K562 (cell line): ENCODE measurements around the gene TOMM6. TPM values are rescaled to one million over a fixed set of nuclear protein-coding genes. Genes with fewer than 3 reads are reported as not detected.

Source experiments
- ASH1L ChIP-seq: fragments of 450-650 bp; IDR thresholded peaks from 2 replicates; pipeline ENCODE4 v1.6.1; 2018; ENCODE audit warnings: borderline replicate concordance, mild to moderate bottlenecking, low read depth; ENCODE audit not compliant: partially characterized antibody
- CTCF ChIP-seq, 3 experiments: IDR thresholded peaks in 2 of 3; conservative IDR thresholded peaks in 1 of 3; 2 replicates each; pipeline ENCODE4 v1.5.1; 2011 to 2012; ENCODE audit warnings: low read length in 3 of 3, mild to moderate bottlenecking in 3 of 3, control low read depth in 2 of 3, improper control_type of control experiment in 1 of 3, inconsistent platforms in 1 of 3, low read depth in 1 of 3, mixed read lengths in 1 of 3, moderate library complexity in 1 of 3; ENCODE audit not compliant: insufficient read depth in 2 of 3
- PKNOX1 ChIP-seq: fragments of 450-650 bp; IDR thresholded peaks from 2 replicates; pipeline ENCODE4 v1.6.1; 2016
- RAD21 ChIP-seq, 2 experiments: fragments of 250-450 bp in 1 of 2; fragments of 450-650 bp in 1 of 2; sonication (Bioruptor Pico) in 1 of 2; formaldehyde crosslinking in 1 of 2; IDR thresholded peaks in 1 of 2; conservative IDR thresholded peaks in 1 of 2; 2 replicates each; pipeline versions ENCODE4 v1.4.0 to v1.8.0; 2020 to 2022; ENCODE audit warnings: mild to moderate bottlenecking in 2 of 2, moderate library complexity in 1 of 2
- RNF219 ChIP-seq: fragments of 250-450 bp; sonication (Bioruptor Pico); IDR thresholded peaks from 2 replicates; pipeline ENCODE4 v1.5.0; 2022; ENCODE audit warnings: mild to moderate bottlenecking
- SMARCC2 ChIP-seq: fragments of 450-650 bp; IDR thresholded peaks from 2 replicates; pipeline ENCODE4 v1.6.1; 2017; ENCODE audit warnings: antibody characterized with exemption, moderate library complexity, mild to moderate bottlenecking, low read depth
- ZBTB11 ChIP-seq, 3 experiments: fragments of 200-800 bp in 1 of 3; fragments of 250-450 bp in 1 of 3; fragments of 450-650 bp in 1 of 3; sonication (Bioruptor Pico) in 1 of 3; sonication (Bioruptor generic) in 1 of 3; formaldehyde crosslinking in 1 of 3; IDR thresholded peaks; 2 replicates each; pipeline versions ENCODE4 v1.6.1 to v1.8.0; 2016 to 2022; ENCODE audit warnings: mild to moderate bottlenecking in 2 of 3, missing genetic modification characterization in 2 of 3, missing compliant biosample characterization in 1 of 3, moderate library complexity in 1 of 3
- ZFP1 ChIP-seq: fragments of 450-650 bp; formaldehyde crosslinking; IDR thresholded peaks from 2 replicates; pipeline ENCODE4 v1.4.0; 2020; ENCODE audit warnings: mild to moderate bottlenecking, mixed read lengths
- ZNF253 ChIP-seq: fragments of 250-450 bp; sonication (Bioruptor Pico); conservative IDR thresholded peaks from 2 replicates; pipeline ENCODE4 v1.6.1; 2021; ENCODE audit warnings: mild to moderate bottlenecking
- polyA plus RNA-seq, 8 experiments: library from polyadenylated mRNA; depleted of rRNA in 4 of 8; stranded (reverse) in 5 of 8; unstranded in 3 of 8; fragments of >200 nt; fragmentation: Nextera tagmentation in 2 of 8; fragmentation: Illumina TruSeq in 1 of 8; extraction: Ambion mirVana in 2 of 8; extraction: Trizol in 1 of 8; gene quantifications; 2 replicates each; pipeline versions ENCODE4 v1.2.1 to v1.2.3, GENCODE V29; 2011 to 2014; ENCODE audit warnings: inconsistent platforms in 1 of 8, missing spikeins in 1 of 8
- total RNA-seq, 7 experiments: library from RNA; depleted of rRNA in 6 of 7; stranded (reverse); fragments of >200 nt in 6 of 7; fragmentation: Illumina TruSeq in 2 of 7; extraction: Trizol in 2 of 7; gene quantifications; 2 replicates each; pipeline versions ENCODE4 v1.2.1 to v1.2.3, GENCODE V29; 2011 to 2021; ENCODE audit warnings: low replicate concordance in 1 of 7

Gene TOMM6
- total and polyA plus RNA-seq, 9 of the 15 experiments (the other 6 are each of a cell fraction or from before 2014, with no cell fraction given): 380 to 2,097 (median 1,065) TPM

GRCh38 chr6:41801380-41801779 is 13.9 kb downstream of the TOMM6 start (continued):
- no peak for TF ChIP-seq ZBTB11 (CRISPR knock-in tag; IDR thresholded peaks at IDR 0.05)
- TF ChIP-seq SMARCC2: no peak
- TF ChIP-seq RAD21 (CRISPR knock-in tag; conservative IDR thresholded peaks at IDR 0.05 in 1 of 2, IDR thresholded peaks at IDR 0.05 in 1 of 2): peak; percentile 70 to 78
- no peak for TF ChIP-seq RNF219
- no peak for TF ChIP-seq ZFP1 (CRISPR knock-in tag)
- TF ChIP-seq CTCF (IDR thresholded peaks at IDR 0.05 in 2 of 3, conservative IDR thresholded peaks at IDR 0.05 in 1 of 3; ENCODE audit: insufficient read depth in 2 of 3, low read depth in 1 of 3, low read length in 3 of 3): peak; percentile 54 to 71 (median 63); a peak in 5 of 6 replicates
- TF ChIP-seq ASH1L: no peak
- TF ChIP-seq ZNF253 (CRISPR knock-in tag): no peak
- TF ChIP-seq PKNOX1: no peak
